IPS-NIHi7 (cell line): ENCODE results near the gene NPC1.

Source experiments
- DNase-seq: peaks from one replicate; pipeline ENCODE4 v3.0.0; 2012; ENCODE audit warnings: mixed read lengths; ENCODE audit errors: extremely low spot score

Gene NPC1

GRCh38 chr18:23548275-23548674 is 38.0 kb downstream of the NPC1 start:
- no peak for DNase-seq

GRCh38 chr18:23547846-23548245 is 38.5 kb downstream of the NPC1 start:
- DNase-seq = no peak

- no peak for DNase-seq
These were observed 39.0 kb downstream of the NPC1 start for GRCh38 chr18:23547306-23547705.

DNA sequence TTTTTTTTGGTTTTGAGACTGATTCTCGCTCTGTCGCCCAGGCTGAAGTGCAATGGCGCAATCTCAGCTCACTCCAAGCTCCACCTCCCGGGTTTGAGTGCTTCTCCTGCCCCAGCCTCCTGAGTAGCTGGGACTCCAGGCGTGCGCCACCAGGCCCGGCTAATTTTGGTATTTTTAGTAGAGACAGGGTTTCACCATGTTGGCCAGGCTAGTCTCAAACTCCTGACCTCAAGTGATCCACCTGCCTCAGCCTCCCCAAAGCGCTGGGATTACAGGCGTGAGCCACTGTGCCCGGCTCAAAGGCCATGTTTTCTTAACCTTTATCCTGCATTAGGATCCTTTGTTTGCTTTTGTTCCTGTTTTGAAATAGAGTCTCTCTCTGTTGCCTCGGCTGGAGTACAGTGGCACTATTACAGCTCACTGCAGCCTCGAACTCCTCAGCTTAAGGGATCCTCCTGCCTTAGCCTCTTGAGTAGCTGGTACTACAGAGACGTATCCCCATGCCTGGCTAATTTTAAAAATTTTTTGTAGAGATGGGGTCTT is 41.0 kb downstream of the NPC1 start:
- DNase-seq = no peak

DNA sequence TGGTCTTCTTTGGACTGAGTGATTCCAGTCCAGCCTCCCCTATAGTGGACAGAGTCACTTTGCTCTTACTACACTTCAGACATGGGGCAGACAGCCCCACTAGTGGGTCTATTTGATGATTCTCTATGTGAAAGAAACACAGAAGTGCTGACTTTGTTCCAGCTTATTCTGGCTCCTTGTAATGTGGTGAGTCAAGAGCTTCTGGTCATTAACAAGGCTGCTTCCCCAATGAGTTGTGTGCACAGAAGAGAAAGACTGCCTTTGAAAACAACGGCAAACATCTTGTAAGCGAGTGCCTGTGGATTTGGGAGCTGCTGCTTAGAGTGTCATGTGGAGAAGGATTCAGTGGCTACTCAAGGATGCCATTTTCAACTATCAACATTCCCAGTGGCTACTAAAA is 43.8 kb downstream of the NPC1 start:
- DNase-seq = no peak

DNA sequence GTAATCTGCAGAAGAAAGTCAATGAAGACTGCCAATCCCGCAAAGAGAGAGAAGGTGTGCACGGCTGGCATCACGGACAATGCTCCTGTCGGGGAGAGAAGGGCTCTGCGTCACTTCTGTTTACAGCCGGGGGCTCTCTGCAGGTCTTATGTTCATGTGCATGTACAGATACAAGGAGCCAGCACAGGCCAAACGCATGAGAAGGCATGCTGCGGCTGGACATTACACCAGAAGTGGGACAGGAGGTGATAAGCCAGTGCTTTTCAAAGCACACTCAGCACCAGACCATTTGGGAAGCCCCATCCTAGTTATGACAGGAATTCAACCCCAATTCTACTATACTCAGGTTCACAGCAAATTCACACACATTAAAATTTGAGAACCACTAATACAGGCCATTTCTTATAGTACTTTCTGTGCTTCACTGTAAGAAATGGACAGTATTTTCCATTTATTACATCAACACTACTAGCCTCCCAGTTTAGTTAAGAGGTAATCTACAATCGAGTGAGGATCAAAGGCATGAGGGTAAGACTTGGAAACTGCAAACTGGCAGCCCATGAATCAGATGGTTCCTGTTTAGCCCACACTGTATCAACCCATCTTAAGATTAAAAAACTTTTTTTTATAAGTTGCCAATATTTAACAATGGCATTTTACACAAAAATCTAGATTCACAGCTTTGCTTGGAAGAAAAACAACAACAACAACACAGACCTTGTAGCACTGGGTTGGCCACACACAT is 44.8 kb downstream of the NPC1 start:
- no peak for DNase-seq

DNA sequence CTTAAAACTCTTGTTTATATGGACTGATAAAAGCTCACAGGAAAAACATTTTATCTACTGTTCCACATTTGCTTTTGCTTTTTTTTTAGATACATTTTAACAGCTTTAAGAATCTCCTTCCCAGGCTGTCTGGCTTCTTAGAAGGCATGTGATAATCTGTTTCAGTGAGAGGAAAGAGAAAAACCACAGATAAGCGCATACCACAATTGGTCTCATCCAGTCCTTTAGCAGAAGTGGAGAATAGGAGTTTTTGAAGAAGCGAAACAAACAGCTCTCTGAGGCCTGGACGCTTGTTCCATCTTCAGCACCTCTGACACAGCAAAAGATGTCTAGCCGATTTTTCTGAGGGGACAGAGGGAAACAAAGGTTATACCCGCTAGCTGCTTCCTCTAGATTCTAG is 45.4 kb downstream of the NPC1 start:
- DNase-seq = no peak

GRCh38 chr18:23539911-23540525 is 46.3 kb downstream of the NPC1 start:
- no peak for DNase-seq

- DNase-seq = no peak
These were observed 47.0 kb downstream of the NPC1 start for GRCh38 chr18:23539296-23539695.

DNA sequence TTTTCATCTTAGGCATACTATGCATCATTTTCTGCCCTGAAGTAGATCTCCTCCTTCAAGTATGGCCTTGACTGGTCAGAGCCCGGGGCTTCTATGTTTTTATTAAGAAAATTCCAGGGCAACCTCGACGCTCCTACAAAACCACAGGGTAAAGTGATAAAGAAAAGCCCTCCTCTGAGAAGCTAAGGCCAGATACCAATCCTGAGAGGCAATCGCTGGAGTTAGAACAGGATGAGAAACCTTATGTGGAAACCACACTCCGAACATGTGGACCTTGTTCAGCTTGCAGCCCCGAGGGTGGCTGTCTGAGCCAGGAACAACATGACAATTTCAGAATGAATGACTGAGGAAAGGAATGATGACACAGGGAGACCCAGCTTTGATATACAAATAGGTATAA is 47.4 kb downstream of the NPC1 start:
- no peak for DNase-seq

GRCh38 chr18:23538001-23538400 is 48.3 kb downstream of the NPC1 start:
- no peak for DNase-seq

DNA sequence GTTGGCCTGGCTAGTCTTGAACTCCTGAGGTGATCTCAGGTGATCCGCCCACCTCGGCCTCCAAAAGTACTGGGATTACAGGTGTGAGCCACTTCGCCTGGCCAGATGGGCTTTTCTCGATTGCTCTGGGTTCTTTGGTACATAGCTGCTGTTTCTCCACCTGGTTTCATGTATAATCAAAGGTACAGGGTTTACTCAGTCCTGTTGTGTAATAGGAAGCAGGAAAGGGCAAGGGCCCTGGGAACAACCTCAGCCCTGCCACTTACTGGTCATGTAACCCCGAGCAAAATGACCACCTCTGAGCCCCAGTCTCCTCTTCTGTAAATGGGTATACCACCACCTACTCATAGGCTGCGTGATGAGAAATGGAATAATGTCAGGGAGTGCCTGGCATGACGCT is 49.0 kb downstream of the NPC1 start:
- no peak for DNase-seq

DNA sequence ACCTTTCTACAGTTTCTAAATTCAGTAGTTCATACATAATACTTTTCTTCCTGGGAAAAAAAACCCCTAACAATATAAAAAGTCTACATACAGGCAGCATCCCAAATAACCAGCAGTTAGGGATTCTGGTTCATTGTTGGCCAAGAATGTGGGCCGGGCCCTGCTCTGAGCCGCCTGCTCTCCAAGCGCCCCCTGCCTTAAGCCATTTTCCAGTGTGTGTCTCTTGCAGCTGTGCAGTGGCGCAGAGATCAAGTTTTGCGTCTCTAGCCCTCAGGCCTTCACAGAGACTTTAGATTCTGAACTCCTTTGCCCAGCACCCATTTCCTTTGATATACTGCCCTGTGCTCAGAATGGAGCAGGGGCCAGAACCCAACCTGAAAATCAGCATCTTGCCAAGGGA is 50.1 kb downstream of the NPC1 start:
- DNase-seq = no peak

- no peak for DNase-seq
These were observed 52.0 kb downstream of the NPC1 start for GRCh38 chr18:23534276-23534675.

DNA sequence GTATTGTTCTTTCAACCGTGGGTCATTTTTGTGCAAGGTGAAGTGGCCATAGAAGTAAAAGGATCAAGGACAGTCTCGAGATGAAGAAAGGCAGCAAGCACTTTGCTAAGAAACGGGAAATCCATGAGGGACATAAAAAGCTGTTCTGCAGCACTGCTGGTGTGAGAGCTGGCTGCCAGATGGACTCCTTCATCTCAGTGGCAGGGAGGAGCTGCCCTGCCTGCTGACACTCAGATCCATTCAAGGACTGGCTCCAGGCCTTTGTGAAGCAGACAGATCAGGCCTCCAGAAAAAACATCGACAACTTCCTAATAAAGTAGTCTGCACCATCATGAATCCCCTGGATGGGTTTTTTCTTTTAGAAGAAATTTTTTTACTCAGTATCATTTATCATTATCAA is 53.5 kb downstream of the NPC1 start:
- DNase-seq = no peak

- no peak for DNase-seq
These were observed 54.4 kb downstream of the NPC1 start for GRCh38 chr18:23531912-23532311.

DNA sequence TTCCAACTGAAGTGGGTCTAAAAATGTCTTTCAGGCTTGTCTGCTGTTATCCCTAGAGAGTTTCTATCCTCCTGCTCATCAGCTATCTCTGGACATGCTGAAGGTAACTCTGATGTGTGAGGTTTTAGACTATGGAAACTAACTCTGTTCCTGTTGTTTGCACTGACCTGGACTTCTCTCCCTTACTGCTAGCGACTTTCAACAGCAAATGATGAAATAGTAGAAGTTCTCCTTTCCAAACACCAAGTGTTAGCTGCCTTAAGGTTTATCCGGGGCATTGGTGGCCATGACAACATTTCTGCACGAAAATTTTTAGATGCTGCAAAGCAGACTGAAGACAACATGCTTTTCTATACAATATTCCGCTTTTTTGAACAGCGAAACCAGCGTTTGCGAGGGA is 56.1 kb downstream of the NPC1 start:
- DNase-seq = no peak

- no peak for DNase-seq
These were observed 56.7 kb downstream of the NPC1 start for GRCh38 chr18:23529604-23530003.

DNA sequence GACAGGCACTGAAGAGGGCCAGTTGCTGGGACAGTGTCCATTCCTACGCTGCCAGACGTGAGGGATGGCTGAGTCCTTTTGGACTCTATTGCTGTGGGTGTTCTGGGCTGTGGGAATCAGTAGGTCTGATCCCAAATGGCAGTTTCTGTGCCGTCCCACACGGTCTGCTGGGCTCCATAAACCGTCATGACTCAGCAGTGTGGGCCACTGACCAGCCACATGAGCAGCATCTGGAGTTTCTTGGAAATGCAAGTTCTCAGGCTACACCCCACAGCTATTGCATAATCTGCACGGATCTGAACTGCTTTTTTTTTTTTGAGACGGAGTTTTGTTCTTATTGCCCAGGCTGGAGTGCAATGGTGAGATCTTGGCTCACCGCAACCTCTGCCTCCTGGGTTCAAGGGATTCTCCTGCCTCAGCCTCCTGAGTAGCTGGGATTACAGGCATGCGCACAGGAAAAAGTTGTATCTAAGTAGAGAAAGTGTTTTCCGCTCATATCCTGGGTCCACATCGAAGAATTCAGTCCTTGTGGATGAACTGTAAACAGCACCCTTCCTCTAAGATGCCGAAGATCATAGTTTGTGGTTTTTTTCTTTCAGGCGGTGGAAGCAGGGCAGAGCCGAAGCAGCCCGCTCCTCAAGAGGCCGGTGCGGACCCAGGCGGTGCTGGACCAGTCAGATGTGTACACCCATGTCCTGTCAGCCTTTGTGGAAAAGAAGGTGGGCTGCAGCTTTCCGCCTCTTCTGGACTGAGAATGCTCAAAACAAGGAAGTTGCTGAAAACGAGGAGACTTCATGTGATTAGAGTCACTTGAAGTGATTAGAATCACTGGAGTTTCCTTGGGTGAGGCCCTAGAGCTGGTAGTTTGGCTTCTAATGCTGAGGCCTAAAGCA is 57.5 kb downstream of the NPC1 start:
- DNase-seq = no peak

DNA sequence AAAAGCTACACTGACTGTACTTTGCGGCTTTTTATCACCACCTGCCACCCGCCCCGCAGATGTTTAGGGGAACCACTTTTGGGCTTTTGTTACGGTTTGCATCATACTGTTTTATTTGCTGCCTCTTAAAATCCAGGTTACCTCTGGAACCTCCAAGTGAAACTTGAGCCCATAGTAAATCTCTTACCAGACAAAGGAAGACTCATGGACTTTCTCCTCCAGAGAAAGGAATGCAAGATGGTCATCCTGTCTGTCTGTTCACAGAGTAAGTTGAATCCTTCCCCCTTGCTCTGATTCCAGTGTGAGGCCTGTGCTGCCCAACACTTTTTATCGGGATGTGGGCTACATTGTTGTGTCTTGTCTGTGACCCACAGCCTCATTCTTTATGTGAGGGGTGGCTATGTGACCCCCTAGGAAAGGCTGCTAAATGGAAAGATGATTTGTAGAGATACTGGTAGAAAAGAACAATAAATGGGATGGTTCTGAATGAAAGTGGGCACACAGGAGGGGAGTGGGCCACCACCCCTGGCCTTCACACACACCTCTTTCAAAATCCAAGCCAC is 59.7 kb downstream of the NPC1 start:
- DNase-seq = no peak

DNA sequence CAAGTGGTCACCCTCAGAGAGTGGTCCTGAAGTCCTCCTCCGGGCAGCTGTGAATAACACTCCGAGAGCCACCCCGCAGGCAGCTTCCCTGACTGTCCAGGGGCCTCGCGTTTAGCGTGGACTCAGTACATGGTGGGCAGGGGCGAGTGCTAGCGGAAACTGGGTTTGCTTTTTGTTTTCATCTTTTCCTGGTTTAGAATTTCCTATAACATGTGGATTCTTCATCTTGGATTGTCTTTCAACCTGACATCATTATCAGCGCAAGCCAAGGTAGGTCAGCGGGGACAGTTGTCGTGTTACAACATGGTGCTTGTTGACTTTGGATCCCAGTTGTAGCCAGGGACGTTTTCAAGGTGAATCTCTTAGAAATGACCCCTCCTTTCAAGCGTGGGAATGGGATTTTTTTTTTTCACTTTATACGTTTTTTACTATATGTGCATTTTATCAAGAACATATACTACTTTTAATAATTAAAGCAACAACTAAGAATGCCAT is 62.0 kb downstream of the NPC1 start:
- no peak for DNase-seq
